Mesenchymal stem cell (in vitro differentiated cells and primary cell): ENCODE results near the gene LRP1B.

Experiments used
- DNase-seq: peaks from one replicate; pipeline ENCODE4 v3.0.0-alpha.2; 2013
- H2AFZ ChIP-seq: one replicate; pipeline ENCODE4 v1.6.1; 2013; ENCODE audit warnings: low read depth, mild to moderate bottlenecking, control low read depth, inconsistent platforms, low read length, moderate library complexity
- H2AK5ac ChIP-seq: 2 replicates; pipeline ENCODE4 v1.6.1; 2013; ENCODE audit warnings: low read length, moderate library complexity, mild to moderate bottlenecking, inconsistent platforms; ENCODE audit not compliant: severe bottlenecking
- H2BK120ac ChIP-seq: one replicate; pipeline ENCODE4 v1.6.1; 2013; ENCODE audit warnings: low read depth, mild to moderate bottlenecking, inconsistent platforms, low read length, moderate library complexity
- H2BK12ac ChIP-seq, 2 experiments: one replicate each; pipeline ENCODE4 v1.6.1; 2013; ENCODE audit warnings: inconsistent platforms in 2 of 2, low read length in 2 of 2, mild to moderate bottlenecking in 2 of 2, moderate library complexity in 2 of 2, control low read depth in 1 of 2
- H2BK15ac ChIP-seq: one replicate; pipeline ENCODE4 v1.6.1; 2013; ENCODE audit warnings: mild to moderate bottlenecking, low read depth, inconsistent platforms; ENCODE audit not compliant: poor library complexity, severe bottlenecking
- H2BK5ac ChIP-seq: 2 replicates; pipeline ENCODE4 v1.6.1; 2013; ENCODE audit warnings: low read depth, mild to moderate bottlenecking, low read length, control low read depth, inconsistent platforms; ENCODE audit not compliant: poor library complexity, severe bottlenecking
- H3K14ac ChIP-seq, 2 experiments: one replicate each; pipeline ENCODE4 v1.6.1; 2013; ENCODE audit warnings: inconsistent platforms in 2 of 2, low read length in 2 of 2, control low read depth in 1 of 2, mild to moderate bottlenecking in 1 of 2, moderate library complexity in 1 of 2
- H3K18ac ChIP-seq, 2 experiments: one replicate each; pipeline ENCODE4 v1.6.1; 2013; ENCODE audit warnings: inconsistent platforms in 2 of 2, low read length in 2 of 2, control low read depth in 1 of 2, low read depth in 1 of 2, mild to moderate bottlenecking in 1 of 2
- H3K23ac ChIP-seq, 2 experiments: one replicate each; pipeline ENCODE4 v1.6.1; 2013; ENCODE audit warnings: inconsistent platforms in 2 of 2, low read length in 2 of 2, mild to moderate bottlenecking in 2 of 2, moderate library complexity in 2 of 2, control low read depth in 1 of 2
- H3K27ac ChIP-seq: 2 replicates; pipeline ENCODE4 v1.5.1; 2013; ENCODE audit warnings: mild to moderate bottlenecking, moderate library complexity, low read length, control low read depth, inconsistent platforms; ENCODE audit not compliant: poor library complexity, severe bottlenecking
- H3K27me3 ChIP-seq, 2 experiments: 2 replicates each; pipeline versions ENCODE4 v1.6.1 to v1.7.0; 2013; ENCODE audit warnings: low read length in 2 of 2, mild to moderate bottlenecking in 2 of 2, moderate library complexity in 2 of 2, control low read depth in 1 of 2, inconsistent platforms in 1 of 2; ENCODE audit not compliant: control insufficient read depth in 1 of 2, insufficient read depth in 1 of 2
- H3K36me3 ChIP-seq, 2 experiments: 2 replicates each; pipeline versions ENCODE4 v1.6.1 to v1.7.0; 2013; ENCODE audit warnings: low read length in 2 of 2, control low read depth in 1 of 2, inconsistent platforms in 1 of 2, low read depth in 1 of 2, mild to moderate bottlenecking in 1 of 2; ENCODE audit not compliant: insufficient read depth in 2 of 2, control insufficient read depth in 1 of 2
- H3K4ac ChIP-seq, 2 experiments: one replicate each; pipeline ENCODE4 v1.6.1; 2013; ENCODE audit warnings: inconsistent platforms in 2 of 2, low read length in 2 of 2, mild to moderate bottlenecking in 2 of 2, moderate library complexity in 2 of 2, control low read depth in 1 of 2, low read depth in 1 of 2
- H3K4me1 ChIP-seq: 2 replicates; pipeline ENCODE4 v1.6.1; 2013; ENCODE audit warnings: low read depth, low read length, control low read depth; ENCODE audit not compliant: control insufficient read depth, insufficient read depth
- H3K4me2 ChIP-seq: 2 replicates; pipeline ENCODE4 v1.6.1; 2013; ENCODE audit warnings: low read length, mild to moderate bottlenecking, inconsistent platforms; ENCODE audit not compliant: poor library complexity, severe bottlenecking
- H3K4me3 ChIP-seq, 2 experiments: 2 replicates each; pipeline versions ENCODE4 v1.5.1 to v1.7.0; 2013; ENCODE audit warnings: low read length in 2 of 2, mild to moderate bottlenecking in 2 of 2, control low read depth in 1 of 2, low read depth in 1 of 2; ENCODE audit not compliant: insufficient read depth in 1 of 2
- H3K79me1 ChIP-seq: replicated peaks from 2 replicates; pipeline ENCODE4 v1.6.1; 2013; ENCODE audit warnings: mild to moderate bottlenecking, control low read depth, low read length, inconsistent platforms; ENCODE audit not compliant: poor library complexity, severe bottlenecking
- H3K9ac ChIP-seq: 2 replicates; pipeline ENCODE4 v1.7.0; 2013; ENCODE audit warnings: mild to moderate bottlenecking, low read length, moderate library complexity
- H3K9me3 ChIP-seq: 2 replicates; pipeline ENCODE4 v1.7.0; 2013; ENCODE audit warnings: mild to moderate bottlenecking, low read length; ENCODE audit not compliant: control insufficient read depth
- H4K8ac ChIP-seq: one replicate; pipeline ENCODE4 v1.6.1; 2013; ENCODE audit warnings: inconsistent platforms, mild to moderate bottlenecking, low read length, moderate library complexity
- H4K91ac ChIP-seq: one replicate; pipeline ENCODE4 v1.6.1; 2013; ENCODE audit warnings: mild to moderate bottlenecking, low read length, inconsistent platforms
- WGBS: methylation state at CpG from one replicate; pipeline ENCODE4 v1.1.7; 2013; ENCODE audit warnings: mixed read lengths; 5-methylcytosine and 5-hydroxymethylcytosine counted together

Gene LRP1B

GRCh38 chr2:140737006-140737405 lies 1393.8 kb downstream of the LRP1B start:
- Histone ChIP-seq H3K79me1 (no peaks in the 10 kb centered on the region), H3K9me3 (peaks cover 4% of the 10 kb centered on the region), H3K4me2 (no peak overlapping the region), H3K4me1 (no peaks in the 10 kb centered on the region), H4K91ac (no peak overlapping the region), H3K23ac (no peak overlapping the region), H3K36me3 (no peaks in the 10 kb centered on the region), H3K4me3 (no peak overlapping the region), H2BK120ac (no peak overlapping the region), H3K14ac (no peak overlapping the region), H2BK5ac (no peak overlapping the region), H4K8ac (no peak overlapping the region), H2AK5ac (no peak overlapping the region), H3K18ac (no peak overlapping the region), H3K27ac (no peak overlapping the region), H2BK12ac (no peak overlapping the region), H3K27me3 (no peaks in the 10 kb centered on the region), H3K4ac (no peak overlapping the region), H2BK15ac (no peak overlapping the region), H3K9ac (no peak overlapping the region), H2AFZ (no peak overlapping the region)
- WGBS: 89% methylated on average over 1 of the region's 1 CpG
- DNase-seq: no peak

- WGBS: 49% methylated on average over 3 of the region's 3 CpGs
- Histone ChIP-seq H3K4me1 (no peaks in the 10 kb centered on the region), H3K9ac (no peak overlapping the region), H3K18ac (no peak overlapping the region), H4K91ac (no peak overlapping the region), H3K9me3 (peaks cover 4% of the 10 kb centered on the region), H2BK15ac (no peak overlapping the region), H4K8ac (no peak overlapping the region), H3K27me3 (no peaks in the 10 kb centered on the region), H3K14ac (no peak overlapping the region), H3K4me3 (no peak overlapping the region), H3K23ac (no peak overlapping the region), H2BK5ac (no peak overlapping the region), H3K4me2 (no peak overlapping the region), H3K4ac (no peak overlapping the region), H3K36me3 (no peaks in the 10 kb centered on the region), H2BK120ac (no peak overlapping the region), H3K79me1 (no peaks in the 10 kb centered on the region), H2AK5ac (no peak overlapping the region), H2BK12ac (no peak overlapping the region), H3K27ac (no peak overlapping the region), H2AFZ (no peak overlapping the region)
- DNase-seq: no peak
Measured at GRCh38 chr2:140734992-140735391, 1395.8 kb downstream of the LRP1B start.

GRCh38 chr2:140718999-140719398 lies 1411.8 kb downstream of the LRP1B start:
- Histone ChIP-seq H2BK120ac (no peak overlapping the region), H3K9ac (no peak overlapping the region), H3K4me1 (no peaks in the 10 kb centered on the region), H4K8ac (no peak overlapping the region), H3K27ac (no peak overlapping the region), H2AK5ac (no peak overlapping the region), H3K4ac (no peak overlapping the region), H3K36me3 (no peaks in the 10 kb centered on the region), H2AFZ (no peak overlapping the region), H3K4me3 (no peak overlapping the region), H4K91ac (no peak overlapping the region), H3K23ac (no peak overlapping the region), H3K4me2 (no peak overlapping the region), H3K79me1 (no peaks in the 10 kb centered on the region), H3K9me3 (no peaks in the 10 kb centered on the region), H2BK12ac (no peak overlapping the region), H2BK15ac (no peak overlapping the region), H2BK5ac (no peak overlapping the region), H3K18ac (no peak overlapping the region), H3K14ac (no peak overlapping the region), H3K27me3 (no peaks in the 10 kb centered on the region)
- no CpG with 5 or more reads among the region's 1 CpG for WGBS
- DNase-seq: no peak

- WGBS: 75% methylated on average over 2 of the region's 2 CpGs
- no peak overlapping the region for H3K4me3 ChIP-seq
- no peak for DNase-seq
Measured at GRCh38 chr2:140717481-140717880, 1413.3 kb downstream of the LRP1B start.

More at GRCh38 chr2:140717481-140717880, 1413.3 kb downstream of the LRP1B start:
- no peak overlapping the region for H2BK15ac ChIP-seq
- no peak overlapping the region for H3K14ac ChIP-seq
- no peak overlapping the region for H2BK120ac ChIP-seq
- no peak overlapping the region for H2AK5ac ChIP-seq
- no peaks in the 10 kb centered on the region for H3K27me3 ChIP-seq
- H3K23ac ChIP-seq: no peak overlapping the region
- H3K9me3 ChIP-seq: no peaks in the 10 kb centered on the region
- H2AFZ ChIP-seq: no peak overlapping the region
- no peak overlapping the region for H4K8ac ChIP-seq
- H3K4ac ChIP-seq: no peak overlapping the region
- H3K4me1 ChIP-seq: no peaks in the 10 kb centered on the region
- no peak overlapping the region for H3K4me2 ChIP-seq
- no peak overlapping the region for H3K27ac ChIP-seq
- H3K18ac ChIP-seq: no peak overlapping the region
- H3K36me3 ChIP-seq: no peaks in the 10 kb centered on the region
- no peak overlapping the region for H3K9ac ChIP-seq
- no peak overlapping the region for H2BK5ac ChIP-seq
- H4K91ac ChIP-seq: no peak overlapping the region
- H3K79me1 ChIP-seq: no peaks in the 10 kb centered on the region
- H2BK12ac ChIP-seq: no peak overlapping the region
